Fibroblast of gingiva (primary cell): ENCODE results near the gene WDR7.

Experiments used
- DNase-seq: peaks from one replicate; pipeline ENCODE4 v3.0.0-alpha.2; 2011; ENCODE audit warnings: low read depth

WDR7 gene

DNA sequence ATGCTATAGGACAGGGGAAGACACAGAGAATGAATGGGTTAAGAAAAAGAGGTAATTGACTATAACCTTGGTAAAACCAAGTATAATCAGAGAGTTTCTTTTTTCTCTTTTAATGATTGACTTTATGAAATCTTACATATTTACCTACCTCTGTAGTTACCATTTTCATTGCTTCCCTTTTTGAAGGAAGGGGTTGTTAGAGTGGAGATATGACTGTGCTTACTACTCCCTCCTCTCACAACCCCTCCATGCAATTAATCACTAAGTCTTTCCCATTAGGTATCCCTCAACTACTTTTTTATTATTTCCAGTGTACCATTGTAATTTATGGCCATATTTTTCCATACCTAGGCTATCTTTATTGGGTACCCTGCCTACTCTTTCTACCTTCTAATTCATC is 71.4 kb downstream of the WDR7 start:
- DNase-seq: no peak

DNA sequence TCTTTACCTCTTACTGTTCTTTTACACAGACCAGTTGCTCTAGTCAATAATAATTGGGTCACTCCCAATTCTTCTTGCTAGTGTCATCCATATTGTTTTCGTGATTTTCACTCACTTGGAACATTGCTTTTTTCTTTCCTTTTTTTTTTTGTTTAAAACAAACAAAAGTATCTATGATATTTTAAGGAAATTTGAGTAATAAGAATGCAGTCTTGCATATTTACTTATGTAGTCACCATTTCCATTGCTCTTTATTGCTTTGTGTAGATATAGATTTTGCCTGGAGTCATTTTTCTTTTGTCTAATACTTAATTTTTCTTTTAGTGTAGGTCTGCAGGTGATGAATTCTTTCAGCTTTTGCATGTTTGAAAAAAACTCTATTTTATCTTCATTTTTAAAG is 71.9 kb downstream of the WDR7 start:
- peak; percentile 45 for DNase-seq

DNA sequence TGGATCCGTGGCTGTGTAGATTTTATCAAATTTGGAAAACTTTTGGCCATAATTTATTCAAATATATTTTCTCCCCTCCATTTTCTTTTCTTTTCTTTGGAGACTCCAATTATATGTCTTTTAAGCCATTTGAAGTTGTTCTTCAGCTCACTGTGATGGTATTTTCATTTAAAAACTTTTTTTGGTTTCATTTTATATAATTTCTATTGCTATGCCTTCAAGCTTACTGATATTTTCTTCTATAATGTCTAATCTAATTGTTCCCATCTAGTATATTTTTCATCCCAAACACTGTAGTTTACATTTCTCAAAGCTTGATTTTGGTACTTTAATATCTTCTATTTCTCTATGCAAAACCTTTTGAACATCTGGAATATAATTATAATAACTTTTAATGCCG is 72.5 kb downstream of the WDR7 start:
- DNase-seq: no peak

DNA sequence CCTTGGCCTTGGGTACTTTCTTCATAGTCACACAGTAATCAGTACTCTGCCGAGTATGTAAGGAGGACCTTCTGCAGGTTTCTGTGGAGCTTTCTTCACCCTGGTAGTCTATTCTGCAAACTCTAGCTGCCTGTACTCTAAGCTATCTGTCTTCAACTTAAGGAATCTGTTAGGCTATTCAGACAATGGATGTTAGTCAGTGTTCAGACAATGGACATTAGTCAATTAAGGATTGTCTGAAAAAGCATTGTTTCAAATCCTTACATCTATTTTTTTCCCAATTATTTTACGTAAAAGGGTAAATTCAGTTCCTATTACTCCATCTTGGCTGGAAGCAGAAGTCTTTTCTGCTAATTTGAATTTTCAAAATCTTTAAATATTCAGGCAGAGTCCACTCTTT is 75.7 kb downstream of the WDR7 start:
- DNase-seq: no peak

DNA sequence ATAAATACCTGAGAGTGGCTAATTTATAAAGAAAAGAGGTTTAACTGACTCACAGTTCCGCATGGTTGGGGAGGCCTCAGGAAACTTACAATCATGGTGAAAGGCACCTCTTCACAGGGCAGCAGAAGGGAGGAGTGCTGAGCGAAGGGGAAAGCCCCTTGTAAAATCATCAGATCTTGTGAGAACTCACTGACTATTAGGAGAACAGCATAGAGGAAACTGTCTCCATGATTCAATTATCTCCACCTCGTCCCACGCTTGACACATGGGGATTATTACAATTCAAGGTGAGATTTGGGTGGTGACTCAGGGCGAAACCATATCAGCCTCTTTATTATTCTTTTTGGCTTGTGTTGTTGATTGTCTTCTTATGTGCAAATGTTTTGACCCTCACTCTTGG is 76.2 kb downstream of the WDR7 start:
- DNase-seq: no peak

DNA sequence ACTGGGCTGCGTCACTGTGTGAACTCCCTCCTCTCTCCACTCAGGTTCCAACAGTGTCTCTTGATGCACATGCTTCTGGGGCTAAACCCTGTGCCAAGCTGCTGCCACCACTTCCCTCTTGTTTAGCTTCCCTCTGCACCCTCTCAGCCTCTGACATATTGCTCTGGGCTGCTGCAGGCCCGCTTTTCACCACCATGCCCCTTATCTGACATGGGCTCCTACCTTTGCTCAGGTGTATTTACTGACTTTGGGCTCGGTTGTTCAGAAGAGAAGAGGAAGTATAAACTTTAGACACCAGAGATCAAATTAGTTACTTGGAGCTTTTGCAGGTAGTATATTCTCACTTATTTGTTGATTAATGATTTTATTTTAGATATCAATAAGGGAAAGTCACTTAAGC is 77.6 kb downstream of the WDR7 start:
- DNase-seq: no peak

DNA sequence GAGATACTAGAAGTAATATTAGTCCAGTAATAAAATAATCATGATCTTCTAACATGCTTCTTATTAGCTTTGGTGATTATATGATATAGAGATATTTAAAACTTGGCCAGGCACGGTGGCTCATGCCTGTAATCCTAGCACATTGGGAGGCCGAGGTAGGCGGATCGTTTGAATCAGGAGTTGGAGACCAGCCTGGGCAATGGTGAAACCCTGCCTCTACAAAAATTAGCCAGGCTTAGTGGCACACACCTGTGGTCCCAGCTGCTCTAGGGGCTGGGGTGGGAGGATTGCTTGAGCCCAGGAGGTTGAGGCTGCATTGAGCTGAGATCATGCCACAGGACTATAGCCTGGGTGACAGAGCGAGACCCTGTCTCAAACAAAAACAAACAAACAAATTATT is 87.0 kb downstream of the WDR7 start:
- DNase-seq: no peak

DNA sequence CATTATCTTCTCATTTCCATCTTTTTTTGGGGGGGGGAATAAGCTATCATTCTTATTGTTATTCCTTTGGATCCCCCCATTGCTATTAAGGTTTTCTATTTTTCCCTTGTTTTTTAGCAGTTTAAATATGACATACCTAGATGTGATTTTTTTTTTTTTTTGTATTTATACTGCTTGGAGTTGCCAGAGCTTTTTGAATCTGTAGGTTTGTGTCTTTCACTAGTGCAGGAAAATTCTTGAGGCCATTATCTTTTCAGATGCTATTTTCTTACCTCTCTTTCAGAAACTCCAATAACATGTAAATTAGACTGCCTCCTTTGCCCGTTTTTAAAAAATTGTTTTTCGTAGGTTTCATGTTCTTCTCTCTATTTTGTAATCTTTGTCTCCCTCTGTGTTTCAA is 88.6 kb downstream of the WDR7 start:
- no peak for DNase-seq

DNA sequence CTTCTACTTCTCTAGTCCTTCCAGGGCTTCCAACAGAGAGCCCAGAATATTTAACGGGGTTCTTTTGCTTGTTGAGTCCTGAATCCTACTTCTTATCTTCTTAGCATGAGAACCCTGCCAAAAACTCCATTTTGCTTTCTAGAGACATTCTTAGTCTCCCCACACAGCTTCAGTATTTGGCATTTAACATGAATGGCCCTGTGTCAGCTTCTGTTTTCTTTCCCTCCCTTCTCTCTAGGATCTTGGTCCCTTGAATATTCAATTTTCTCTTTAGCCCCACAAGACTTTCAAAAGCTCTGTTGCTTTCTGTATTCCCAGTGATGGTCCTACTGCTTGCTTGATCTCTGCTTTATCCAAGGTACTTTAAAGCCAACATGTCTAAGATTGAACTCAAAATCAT is 89.5 kb downstream of the WDR7 start:
- no peak for DNase-seq

DNA sequence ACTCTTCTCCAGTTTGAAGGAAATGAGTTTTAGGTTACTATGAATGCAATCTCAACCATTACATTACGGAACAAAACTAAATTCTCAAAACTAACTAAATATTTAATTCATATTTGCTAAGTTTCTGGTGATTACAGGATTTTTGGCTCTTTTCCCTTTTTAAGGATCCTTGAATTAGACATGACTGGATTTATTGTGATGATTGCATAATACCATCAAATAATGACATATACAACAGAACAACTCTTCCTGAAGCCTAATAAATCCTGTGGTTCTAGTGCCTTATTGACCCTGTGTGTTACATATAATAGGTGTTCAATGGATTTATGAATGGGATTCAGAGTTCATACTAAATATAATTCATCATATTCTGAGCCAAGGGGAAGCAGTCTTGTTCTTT is 90.5 kb downstream of the WDR7 start:
- DNase-seq: no peak

DNA sequence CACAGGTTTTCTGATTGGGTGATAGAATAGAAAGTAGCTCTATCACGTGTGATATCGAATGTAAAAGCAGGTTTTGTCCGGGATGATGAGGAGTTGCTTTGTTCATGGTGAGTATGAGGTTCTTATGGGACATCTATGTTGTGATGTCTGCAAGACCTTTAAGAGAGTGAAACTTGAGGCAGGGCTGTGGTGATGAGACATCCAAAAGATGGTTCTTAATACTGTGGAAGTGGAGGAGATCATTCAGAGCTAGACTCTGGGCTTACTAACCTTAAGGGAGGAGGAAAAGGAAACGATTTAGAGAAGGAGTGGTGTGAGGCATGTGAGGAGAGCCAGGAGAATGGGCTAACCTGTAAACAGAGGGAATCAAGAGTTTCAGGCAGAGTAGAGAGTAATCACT is 92.0 kb downstream of the WDR7 start:
- DNase-seq: no peak

DNA sequence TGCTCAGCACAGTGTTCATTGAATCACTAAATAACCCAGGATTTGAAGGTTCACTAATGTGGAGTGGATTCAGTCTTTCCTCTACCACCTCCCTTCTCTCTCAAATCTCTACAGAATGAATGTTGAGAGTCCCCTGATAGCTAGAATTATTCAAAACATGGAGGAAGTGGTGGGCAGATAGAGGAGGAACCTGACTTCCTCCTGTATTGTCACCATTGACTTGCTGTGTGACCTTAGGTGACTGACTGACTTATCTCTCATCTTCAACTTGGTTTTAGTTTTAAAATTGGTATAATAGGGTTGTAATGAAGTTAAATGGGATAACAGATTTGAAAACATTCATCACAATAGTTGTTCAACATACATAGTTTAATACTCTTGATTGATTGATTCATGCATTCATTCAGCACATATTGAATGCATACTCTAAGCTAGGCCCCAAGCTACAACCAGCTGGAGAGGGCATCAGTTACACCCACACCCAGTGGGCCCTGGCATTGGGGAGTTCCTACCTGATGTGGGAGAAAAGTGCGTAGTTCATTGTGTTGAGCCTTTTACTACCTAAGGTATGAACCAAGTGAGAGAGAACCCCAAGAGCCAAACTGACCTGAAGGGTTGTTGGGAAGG is 96.0 kb downstream of the WDR7 start:
- DNase-seq: no peak

DNA sequence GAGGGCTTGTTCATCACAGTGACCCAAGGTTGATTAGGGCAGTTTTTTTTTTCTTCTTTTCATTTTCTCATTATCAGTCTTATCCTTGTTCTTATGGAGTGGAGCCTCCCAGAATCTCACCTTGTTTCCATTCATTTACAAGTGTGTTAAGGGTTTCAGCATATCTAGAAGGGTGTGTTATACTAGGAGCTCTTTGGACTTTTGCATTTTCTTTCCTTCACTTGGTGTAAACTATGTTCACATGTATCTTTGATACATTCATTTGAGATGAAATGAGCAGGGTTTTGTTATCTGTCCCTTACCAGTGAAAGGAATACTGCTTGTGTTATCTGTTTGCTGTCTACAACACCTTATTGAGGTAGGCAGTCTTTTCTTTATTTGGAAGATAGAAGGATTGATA is 96.7 kb downstream of the WDR7 start:
- DNase-seq: no peak

DNA sequence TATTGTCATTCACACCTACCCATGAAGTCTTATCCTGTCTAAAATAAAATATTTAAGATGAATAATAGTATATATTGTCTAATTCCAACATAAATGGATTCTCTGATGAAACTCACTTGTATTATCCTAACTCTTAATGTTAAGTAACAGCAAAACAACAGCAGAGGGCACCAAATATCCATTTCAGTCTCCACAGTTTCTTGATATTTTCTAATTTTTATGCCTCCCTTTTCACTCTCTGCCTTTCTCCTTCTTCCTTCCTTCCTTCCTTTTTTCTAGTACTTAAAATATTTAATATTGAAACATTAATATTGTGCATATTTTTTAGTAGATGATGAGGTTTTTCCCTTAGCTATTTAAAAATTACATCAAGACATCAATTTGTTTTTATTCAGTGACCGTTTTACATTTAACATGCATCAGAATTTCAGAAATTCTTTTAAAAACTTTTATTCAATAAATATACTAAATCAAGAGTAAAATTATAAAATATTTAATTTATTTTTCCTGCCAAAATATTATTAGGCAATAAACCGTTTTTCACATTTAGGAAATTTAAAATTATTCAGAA is 97.6 kb downstream of the WDR7 start:
- peak; percentile 34 for DNase-seq

DNA sequence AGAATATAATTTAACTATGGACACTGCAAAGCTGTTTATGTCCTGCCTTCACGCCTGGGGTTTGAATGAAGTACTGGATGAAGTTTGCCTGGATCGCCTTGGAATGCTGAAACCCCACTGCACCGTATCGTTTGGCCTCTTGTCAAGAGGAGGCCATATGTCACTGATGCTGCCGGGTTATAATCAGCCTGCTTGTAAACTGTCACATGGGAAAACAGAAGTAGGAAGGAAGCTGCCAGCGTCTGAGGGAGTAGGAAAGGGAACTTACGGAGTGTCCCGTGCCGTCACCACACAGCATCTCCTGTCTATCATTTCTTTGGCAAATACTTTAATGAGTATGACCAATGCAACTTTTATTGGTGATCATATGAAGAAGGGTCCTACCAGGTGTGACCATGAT is 105.8 kb downstream of the WDR7 start:
- no peak for DNase-seq

DNA sequence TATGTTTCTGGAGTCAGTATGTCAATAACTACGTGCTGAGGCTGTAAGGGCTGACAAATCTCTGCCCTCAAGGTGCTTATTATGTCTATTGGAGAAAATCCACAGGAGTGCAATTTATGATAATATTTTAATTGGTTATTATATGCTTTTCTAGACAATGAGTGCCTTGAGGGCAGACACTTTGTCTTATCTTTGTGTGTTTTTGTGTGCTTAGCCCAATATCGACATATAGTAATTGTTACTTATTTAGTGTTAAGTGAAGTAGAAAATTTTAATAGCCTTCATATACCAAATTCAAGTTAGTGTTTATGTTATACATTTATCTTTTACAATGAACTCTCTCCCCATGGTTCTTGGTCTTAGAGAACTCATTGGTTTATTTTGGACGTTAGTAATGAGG is 118.9 kb downstream of the WDR7 start:
- no peak for DNase-seq

DNA sequence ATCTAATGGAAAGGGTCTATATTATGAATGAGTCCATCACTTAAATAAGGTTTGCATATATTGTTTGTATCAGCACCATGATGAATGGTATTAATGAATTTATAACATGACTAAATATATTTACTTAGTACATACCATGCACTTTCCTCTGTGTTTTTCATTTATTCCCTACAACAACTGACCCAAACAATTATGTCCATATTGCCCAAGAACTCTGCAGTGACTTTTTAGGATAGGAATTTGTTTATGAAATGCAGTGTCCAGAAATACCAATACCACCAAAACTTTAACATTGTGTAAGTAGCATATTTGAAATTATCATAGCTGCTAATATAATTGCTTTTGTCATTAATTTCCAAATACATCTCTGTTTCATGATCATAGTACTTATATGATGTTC is 119.7 kb downstream of the WDR7 start:
- peak; percentile 90 for DNase-seq

DNA sequence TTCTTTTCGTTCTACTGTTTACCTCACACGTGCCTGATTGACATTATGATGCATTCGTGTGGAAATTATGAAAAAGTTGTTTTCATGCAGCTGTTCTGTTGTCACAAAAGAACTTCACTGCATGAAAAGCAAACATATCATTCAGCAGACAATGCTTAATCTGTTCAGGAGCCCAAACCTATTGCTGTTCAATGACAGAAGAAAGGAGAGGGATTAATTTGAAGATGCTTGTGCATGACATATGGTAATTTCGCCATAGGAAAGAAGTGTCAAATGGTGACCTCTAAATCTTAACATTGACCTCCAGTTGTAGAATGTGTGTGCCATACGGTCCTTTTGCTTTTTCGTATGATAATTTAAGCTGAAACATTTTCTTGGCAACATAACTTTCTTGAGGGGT is 124.5 kb downstream of the WDR7 start:
- no peak for DNase-seq

DNA sequence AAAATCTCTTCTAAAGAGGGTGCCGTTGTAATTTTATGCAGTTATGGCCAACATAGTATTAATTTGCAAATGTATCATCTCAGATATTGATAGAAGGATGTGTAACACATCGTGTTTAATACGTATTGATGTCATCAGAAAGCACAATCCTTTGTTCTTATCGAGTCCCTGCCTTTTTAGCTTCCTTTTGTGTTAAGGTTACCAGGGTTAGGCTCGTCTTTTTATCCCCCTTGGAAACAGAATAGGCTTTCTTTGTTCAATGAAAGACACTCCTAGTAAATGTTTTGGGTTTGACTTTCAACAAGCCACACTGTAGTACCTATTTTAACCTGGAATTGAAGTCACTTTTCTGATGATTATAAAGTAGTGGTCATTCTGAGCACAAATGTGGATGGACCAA is 136.2 kb downstream of the WDR7 start:
- DNase-seq: no peak

DNA sequence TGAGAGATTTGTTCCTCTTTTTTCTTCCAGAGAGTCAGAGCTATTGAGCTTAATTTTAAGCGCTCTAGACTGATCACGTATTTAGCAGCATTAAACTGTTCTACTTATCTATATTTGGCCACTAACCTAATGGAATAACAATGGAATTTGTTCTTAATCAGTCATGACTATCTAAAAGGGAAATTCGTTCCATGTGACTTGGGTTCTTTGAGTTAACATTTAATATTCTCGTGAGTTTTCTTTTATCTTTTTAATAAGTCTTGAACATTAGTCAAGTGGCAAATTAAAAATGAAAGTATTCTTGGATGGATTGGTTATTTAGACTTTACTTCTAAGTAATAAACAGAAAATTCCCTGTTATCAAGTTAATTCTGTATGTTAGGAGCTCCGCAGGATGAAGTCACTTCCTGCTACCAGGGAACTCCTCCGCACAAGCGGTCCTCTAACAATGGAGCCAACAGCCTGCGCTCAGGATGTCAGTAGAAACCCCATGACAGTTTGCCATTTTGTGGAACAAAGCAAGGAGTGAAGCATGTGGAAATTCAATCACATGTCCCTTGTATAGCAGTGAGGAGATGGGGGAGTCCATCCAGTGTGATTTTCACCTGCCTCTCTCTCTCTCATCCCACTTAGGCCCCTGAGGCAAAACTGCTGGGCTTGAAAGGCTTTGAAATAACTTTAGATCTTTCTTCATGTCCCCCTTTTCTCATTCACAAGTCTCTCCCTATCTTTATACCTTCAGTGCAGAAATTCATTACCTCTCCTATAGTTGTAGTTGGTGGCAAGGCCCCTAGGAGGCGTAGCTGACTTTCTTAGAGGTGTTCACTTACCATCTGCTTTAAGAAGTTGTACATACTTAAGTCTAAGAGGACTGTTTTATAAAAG is 138.1 kb downstream of the WDR7 start:
- peak; percentile 2 for DNase-seq

DNA sequence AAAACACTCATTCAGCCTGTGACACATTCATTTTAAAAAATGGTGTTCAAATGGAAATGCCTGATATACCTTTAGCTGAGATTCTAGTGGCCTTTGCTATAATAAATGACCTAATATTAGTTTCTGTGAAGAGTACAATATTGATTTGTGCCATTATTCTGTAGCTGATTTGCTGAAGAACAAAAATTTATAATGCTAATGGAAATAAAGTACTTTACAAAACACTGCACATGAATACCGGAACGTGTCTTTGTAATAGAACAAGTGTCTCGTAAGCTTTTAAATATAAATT is 138.7 kb downstream of the WDR7 start:
- DNase-seq: no peak

DNA sequence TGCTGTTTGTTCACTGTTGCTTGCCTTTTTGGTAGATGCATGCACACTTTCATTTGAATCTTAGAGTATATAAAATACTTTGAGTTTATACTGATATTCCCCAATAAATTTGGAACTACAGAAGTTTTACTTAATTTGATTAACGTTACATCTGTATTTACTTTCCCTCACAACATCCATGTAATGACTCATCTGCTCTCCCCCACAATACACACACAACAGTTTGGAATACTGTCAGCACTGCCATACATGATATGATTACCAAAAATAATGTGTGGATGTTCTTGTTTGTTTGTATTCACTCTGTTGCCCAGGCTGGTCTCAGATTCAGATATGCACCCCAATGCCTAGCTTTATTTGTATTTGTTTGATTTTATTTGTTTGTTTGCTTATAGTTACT is 144.2 kb downstream of the WDR7 start:
- peak; percentile 44 for DNase-seq

DNA sequence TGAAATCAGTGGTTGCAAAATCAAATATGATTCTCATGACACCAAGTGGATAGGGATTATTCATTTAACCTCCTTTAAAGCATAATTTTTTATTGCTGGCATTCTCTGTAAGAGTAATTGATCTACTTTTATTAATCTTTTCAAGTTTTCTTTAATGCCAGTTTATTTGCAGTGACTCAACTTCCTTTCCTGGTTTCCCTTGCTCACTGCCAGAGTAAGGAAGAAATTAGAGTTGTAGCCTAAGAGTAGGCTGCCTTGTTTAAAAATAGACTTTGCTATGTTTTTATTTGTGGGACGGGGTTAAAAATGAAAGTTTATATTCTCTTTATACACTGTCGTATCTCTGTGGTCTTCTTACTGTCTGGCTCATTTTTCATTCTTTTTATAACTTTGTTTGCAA is 148.6 kb downstream of the WDR7 start:
- DNase-seq: no peak

DNA sequence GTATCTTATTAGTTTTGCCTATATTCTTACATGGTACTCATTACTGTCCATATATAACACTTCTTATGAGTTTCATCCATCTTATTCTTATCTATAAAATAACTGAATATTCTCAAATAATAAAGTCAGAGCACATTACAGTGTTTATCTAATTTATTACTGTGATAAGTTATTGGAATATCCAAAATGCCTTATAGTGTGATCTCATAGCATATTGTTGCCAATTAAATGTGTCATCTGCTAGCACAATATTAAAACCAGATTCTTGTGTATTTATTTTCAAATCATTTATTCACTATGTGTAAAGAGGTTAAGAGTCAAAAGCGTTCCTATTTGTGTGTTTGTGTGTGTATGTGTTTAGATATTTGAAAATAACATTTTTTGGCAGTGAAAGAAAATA is 151.9 kb downstream of the WDR7 start:
- peak; percentile 6 for DNase-seq
